ENCODE results near the gene OSTN. TPM values are rescaled to one million over a fixed set of nuclear protein-coding genes. Genes with fewer than 3 reads are reported as not detected.

The OSTN gene
- total and polyA plus RNA-seq, 4 experiments from 2014 or later, result not detected

GRCh38 chr3:191314109-191314728 is 115.2 kb downstream of the OSTN start:
- Histone ChIP-seq H3K9me3 (ENCODE audit: control insufficient read depth in 1 of 2, low read length in 2 of 2) (no peaks in the 10 kb centered on the region), H3K27me3 (ENCODE audit: insufficient read depth, low read length) (no peaks in the 10 kb centered on the region), H3K4me1 (ENCODE audit: insufficient read depth, low read length) (no peaks in the 10 kb centered on the region), H3K4me3 (ENCODE audit: low read length in 2 of 2) (no peak overlapping the region), H3K36me3 (ENCODE audit: insufficient read depth, low read length) (no peaks in the 10 kb centered on the region), H3K27ac (ENCODE audit: low read depth, low read length) (no peak overlapping the region)
- H3K9me3 Mint-ChIP-seq, result peaks cover 0 to 6% (median 0%) of the 10 kb centered on the region in 8 donors
- no peak overlapping the region for H3K27ac Mint-ChIP-seq
- POLR2A ChIA-PET (ENCODE audit: partially characterized antibody), result no interaction called here
- CTCF ChIA-PET (ENCODE audit: partially characterized antibody), result no interaction called here
- intact Hi-C loops (cut with micrococcal nuclease), result no loop called here
- DNase-seq, result no peak
- H3K4me3 Mint-ChIP-seq, result no peak overlapping the region
- no peaks in the 10 kb centered on the region for H3K4me1 Mint-ChIP-seq
- H3K27me3 Mint-ChIP-seq, result no peaks in the 10 kb centered on the region
- H3K36me3 Mint-ChIP-seq, result no peaks in the 10 kb centered on the region

Other genes starting within 250 kb of the OSTN start
- gene CCDC50, start 130.2 kb downstream of the OSTN start, total RNA-seq, result 1 to 10 TPM; 6.3 to 8.1 TPM
- gene CCDC50, start 130.2 kb downstream of the OSTN start, polyA plus RNA-seq, result 10 to 100 TPM in 1 of 2 donors, 1 to 10 TPM in 1; 3.8 to 10.1 TPM
- not detected for gene UTS2B, start 131.3 kb downstream of the OSTN start, total RNA-seq
- gene UTS2B, start 131.3 kb downstream of the OSTN start, polyA plus RNA-seq, result not detected

Measured in CD4-positive, alpha-beta memory T cell (primary cell).